Endodermal cell (in vitro differentiated cells): Measurements from ENCODE around the gene RNF144A. TPM values are rescaled to one million over a fixed set of nuclear protein-coding genes. Genes with fewer than 3 reads are reported as not detected.
A peak's percentile ranks its signal among the peaks of the same experiment; 100 is the strongest.

Experiments used
- DNase-seq: peaks from one replicate; pipeline ENCODE4 v3.0.0-alpha.2; 2017
- H3K27ac ChIP-seq: 2 replicates; pipeline ENCODE4 v1.5.1; 2013; ENCODE audit warnings: mild to moderate bottlenecking, low read depth, low read length, moderate library complexity
- H3K27me3 ChIP-seq: 2 replicates; pipeline ENCODE4 v1.6.1; 2013; ENCODE audit warnings: mild to moderate bottlenecking, low read length, moderate library complexity; ENCODE audit not compliant: insufficient read depth, control insufficient read depth, poor library complexity, severe bottlenecking
- H3K36me3 ChIP-seq: 2 replicates; pipeline ENCODE4 v1.7.0; 2013; ENCODE audit warnings: mild to moderate bottlenecking, low read length, moderate library complexity; ENCODE audit not compliant: control insufficient read depth, insufficient read depth
- H3K4me1 ChIP-seq: one replicate; pipeline ENCODE4 v1.7.0; 2013; ENCODE audit warnings: low read length; ENCODE audit not compliant: control insufficient read depth, insufficient read depth
- H3K4me3 ChIP-seq: 2 replicates; pipeline ENCODE4 v1.5.1; 2013; ENCODE audit warnings: mild to moderate bottlenecking, low read length, moderate library complexity
- H3K9ac ChIP-seq: 2 replicates; pipeline ENCODE4 v1.6.1; 2013; ENCODE audit warnings: mild to moderate bottlenecking, low read length, moderate library complexity; ENCODE audit not compliant: poor library complexity, severe bottlenecking; ENCODE audit errors: extremely low read depth
- H3K9me3 ChIP-seq: 2 replicates; pipeline ENCODE4 v1.6.1; 2013; ENCODE audit warnings: mild to moderate bottlenecking, low read length, moderate library complexity; ENCODE audit not compliant: control insufficient read depth
- H3K27ac Mint-ChIP-seq: 2 replicates; pipeline ENCODE4 v1.8.0; 2020; ENCODE audit warnings: mixed read lengths
- H3K27me3 Mint-ChIP-seq: 2 replicates; pipeline ENCODE4 v1.8.0; 2021; ENCODE audit warnings: mild to moderate bottlenecking, mixed read lengths; ENCODE audit not compliant: insufficient read depth
- H3K36me3 Mint-ChIP-seq: 2 replicates; pipeline ENCODE4 v1.8.0; 2020; ENCODE audit warnings: low read depth, mixed read lengths
- H3K4me1 Mint-ChIP-seq: 2 replicates; pipeline ENCODE4 v1.8.0; 2020; ENCODE audit warnings: mixed read lengths
- H3K4me3 Mint-ChIP-seq: 2 replicates; pipeline ENCODE4 v1.8.0; 2020; ENCODE audit warnings: mild to moderate bottlenecking, moderate library complexity, mixed read lengths
- H3K9me3 Mint-ChIP-seq: 2 replicates; pipeline ENCODE4 v1.8.0; 2020; ENCODE audit warnings: mild to moderate bottlenecking, mixed read lengths
- CTCF ChIP-seq: fragments of 200-600 bp; sonication (generic); conservative IDR thresholded peaks from 2 replicates; pipeline ENCODE4 v1.5.0; 2021; ENCODE audit warnings: antibody characterized with exemption, mild to moderate bottlenecking
- WGBS, 2 experiments: methylation state at CpG; one replicate each; pipeline versions ENCODE4 v1.1.5 to v1.1.7; 2013; ENCODE audit warnings: missing lambda C conversion rate in 2 of 2, mixed read lengths in 1 of 2; ENCODE audit not compliant: insufficient coverage in 1 of 2, insufficient read length in 1 of 2; 5-methylcytosine and 5-hydroxymethylcytosine counted together
- total RNA-seq, 2 donors: library from RNA; stranded (reverse); fragmentation: NEBNext Ultra II Directional in 1 of 2; extraction: Animal tissue kit (Norgen Biotek cat#: 25700) in 1 of 2; gene quantifications; 2 replicates in 1 of 2; 3 replicates in 1 of 2; pipeline ENCODE4 v1.2.1, GENCODE V29; 2021

Gene RNF144A
- total RNA-seq, 2 donors from 2014 or later: 12.4 to 26.0 TPM

GRCh38 chr2:7016148-7016547 lies 98.9 kb downstream of the RNF144A start:
- no peak overlapping the region for H3K4me3 ChIP-seq
- no peak for DNase-seq
- H3K4me1 ChIP-seq: no peaks in the 10 kb centered on the region
- no peak overlapping the region for H3K9ac ChIP-seq
- H3K36me3 ChIP-seq: no peaks in the 10 kb centered on the region
- no peaks in the 10 kb centered on the region for H3K4me1 Mint-ChIP-seq
- H3K27me3 ChIP-seq: no peaks in the 10 kb centered on the region
- no peak overlapping the region for H3K27ac Mint-ChIP-seq
- H3K9me3 ChIP-seq: no peaks in the 10 kb centered on the region
- H3K36me3 Mint-ChIP-seq: peaks cover under 1% of the 10 kb centered on the region
- no peak for TF ChIP-seq CTCF
- H3K27me3 Mint-ChIP-seq: no peaks in the 10 kb centered on the region
- H3K9me3 Mint-ChIP-seq: no peaks in the 10 kb centered on the region
- WGBS, 2 experiments: 88 to 89% methylated on average over 2 to 3 of the region's 3 CpGs
- H3K4me3 Mint-ChIP-seq: no peak overlapping the region
- H3K27ac ChIP-seq: no peak overlapping the region

- no peak for TF ChIP-seq CTCF
- H3K4me1 Mint-ChIP-seq: no peaks in the 10 kb centered on the region
- WGBS, 2 experiments: 91 to 94% methylated on average over 7 to 11 of the region's 11 CpGs
Observed at GRCh38 chr2:7016601-7017211, 99.5 kb downstream of the RNF144A start.

DNA sequence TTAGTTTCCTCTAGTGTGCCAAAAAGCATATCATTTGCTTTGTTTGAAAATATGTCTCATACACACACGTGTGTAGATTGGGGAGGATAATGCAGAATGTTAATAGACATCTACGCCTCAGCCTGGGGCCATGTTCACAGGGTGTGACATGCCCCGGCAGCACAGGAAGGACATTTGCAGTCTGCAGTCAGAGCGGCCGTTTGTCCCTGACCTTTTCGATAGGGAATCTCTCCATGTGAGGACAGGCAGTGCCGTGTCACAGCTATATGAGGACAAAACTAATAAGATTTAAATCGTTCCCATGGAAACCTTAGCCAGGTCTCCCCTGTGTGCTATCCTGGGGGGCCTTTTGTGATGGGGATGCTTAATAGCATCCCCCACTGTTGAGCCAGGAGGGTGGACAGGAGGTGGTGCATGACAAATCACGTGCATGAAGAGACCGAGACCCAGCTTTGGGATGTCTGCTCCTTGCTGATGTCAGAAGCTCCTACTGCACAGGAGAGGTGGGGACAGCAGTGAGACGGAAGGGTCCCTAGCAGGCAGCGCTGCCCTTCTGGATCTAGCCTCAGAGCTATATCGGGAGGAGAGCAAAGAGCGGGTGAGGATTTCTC lies 100.6 kb downstream of the RNF144A start:
- H3K36me3 Mint-ChIP-seq: peaks cover 3% of the 10 kb centered on the region
- Histone ChIP-seq H3K9ac (no peak overlapping the region), H3K4me3 (no peak overlapping the region), H3K9me3 (no peaks in the 10 kb centered on the region), H3K4me1 (no peaks in the 10 kb centered on the region), H3K27me3 (no peaks in the 10 kb centered on the region), H3K36me3 (no peaks in the 10 kb centered on the region), H3K27ac (peak overlapping the region; percentile 96)
- H3K9me3 Mint-ChIP-seq: no peaks in the 10 kb centered on the region
- H3K27ac Mint-ChIP-seq: no peak overlapping the region
- WGBS, 2 experiments: 82 to 89% methylated on average over 11 to 14 of the region's 14 CpGs
- no peak overlapping the region for H3K4me3 Mint-ChIP-seq
- TF ChIP-seq CTCF: no peak
- peaks cover 4% of the 10 kb centered on the region for H3K4me1 Mint-ChIP-seq
- peak; percentile 40 for DNase-seq
- H3K27me3 Mint-ChIP-seq: no peaks in the 10 kb centered on the region

More at GRCh38 chr2:7016601-7017211, 99.5 kb downstream of the RNF144A start:
- Histone ChIP-seq H3K4me3 (no peak overlapping the region), H3K9me3 (no peaks in the 10 kb centered on the region), H3K4me1 (no peaks in the 10 kb centered on the region), H3K27me3 (no peaks in the 10 kb centered on the region), H3K36me3 (no peaks in the 10 kb centered on the region), H3K9ac (no peak overlapping the region), H3K27ac (peak overlapping the region; percentile 49)
- Mint-ChIP-seq H3K27ac (no peak overlapping the region), H3K36me3 (peaks cover 3% of the 10 kb centered on the region), H3K9me3 (no peaks in the 10 kb centered on the region), H3K27me3 (no peaks in the 10 kb centered on the region), H3K4me3 (no peak overlapping the region)
- peak; percentile 20 for DNase-seq
